CD4-positive, alpha-beta T cell treated with Interleukin-6 for 4 hours (primary cell): ENCODE measurements around the gene DMD.
"Not testable (repeated sequence)": the region's sequence is repeated elsewhere in the genome, so short reads cannot be mapped to it uniquely, and the experiment has no call there.

ENCODE experiments used
- DNase-seq: peaks from one replicate; pipeline ENCODE4 v3.0.0-alpha.2; 2020; ENCODE audit warnings: mixed read lengths

The DMD gene

GRCh38 chrX:32451954-32452695 is 759.2 kb downstream of the DMD start:
- DNase-seq, result no peak

GRCh38 chrX:32448945-32449344 is 762.4 kb downstream of the DMD start:
- no peak for DNase-seq

GRCh38 chrX:32448320-32448719 is 763.0 kb downstream of the DMD start:
- DNase-seq, result peak; percentile 2

DNA sequence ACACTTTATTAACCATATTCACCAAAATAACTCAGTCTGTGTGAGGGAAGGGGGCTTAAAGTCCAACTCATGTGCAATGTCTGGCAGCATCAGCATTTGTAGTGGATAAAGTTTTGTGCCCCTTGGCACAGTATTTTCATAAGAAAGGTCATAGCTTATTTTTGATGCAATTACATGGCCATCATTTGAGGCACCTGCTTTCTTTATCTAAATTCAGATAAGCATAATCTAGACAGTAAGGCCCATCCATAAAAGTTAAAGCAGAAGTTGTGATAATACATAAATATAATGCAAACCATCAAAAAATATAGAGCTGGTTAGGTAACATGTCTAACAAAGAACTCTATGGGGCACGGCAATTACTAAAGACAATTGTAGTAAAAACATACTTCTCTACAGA is 763.7 kb downstream of the DMD start:
- DNase-seq, result no peak

- no peak for DNase-seq
These were observed 767.5 kb downstream of the DMD start for GRCh38 chrX:32443841-32444240.

- DNase-seq, result no peak
These were observed 790.1 kb downstream of the DMD start for GRCh38 chrX:32421266-32421665.

DNA sequence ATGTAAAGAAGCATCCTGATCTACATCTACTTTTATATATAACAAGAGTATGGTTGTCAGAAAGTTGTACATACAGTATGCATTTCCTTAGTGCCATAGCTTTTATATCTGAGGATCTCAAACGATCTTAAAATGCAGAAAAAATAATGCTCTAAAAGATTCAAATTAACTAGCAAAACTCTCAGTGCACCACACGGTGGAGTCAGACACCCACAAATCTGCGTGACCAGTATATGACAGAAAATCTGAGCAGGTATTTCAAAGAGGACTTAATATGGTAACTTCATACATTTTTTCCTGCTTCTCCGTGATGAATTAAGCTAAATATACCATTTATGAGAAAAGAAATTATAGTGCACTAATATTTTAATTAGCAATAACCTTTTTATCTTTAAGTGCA is 803.0 kb downstream of the DMD start:
- DNase-seq, result peak; percentile 20

DNA sequence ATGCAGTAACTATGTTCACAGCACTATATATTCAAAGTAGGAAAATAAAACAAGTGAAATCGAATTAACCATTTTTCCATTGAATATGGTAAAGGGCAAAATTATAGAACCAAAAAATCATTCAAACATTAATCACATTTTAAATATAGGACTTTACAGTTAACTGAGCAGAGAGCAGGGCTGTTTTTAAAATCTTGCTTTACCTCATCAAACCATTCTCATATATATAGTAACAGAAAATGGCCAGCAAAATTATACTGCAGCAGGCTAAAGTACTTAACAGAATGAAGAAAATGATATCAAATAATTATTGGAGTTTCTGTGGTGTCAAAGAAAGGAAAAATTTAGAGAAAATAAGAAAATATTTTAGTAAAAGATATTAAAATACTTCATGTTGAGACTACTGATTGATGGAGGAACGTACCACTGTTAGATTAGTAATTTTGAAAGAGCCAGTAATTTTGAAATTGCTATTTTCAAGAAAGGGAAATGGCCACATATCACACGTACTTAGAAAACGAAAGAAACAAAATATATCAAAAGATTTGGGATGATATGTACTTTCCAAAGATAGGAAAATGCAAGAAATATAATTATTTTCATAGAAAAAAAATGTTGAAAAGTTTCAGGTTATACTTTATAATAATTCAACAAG is 813.7 kb downstream of the DMD start:
- DNase-seq, result no peak

GRCh38 chrX:32395878-32396277 is 815.5 kb downstream of the DMD start:
- DNase-seq, result no peak

DNA sequence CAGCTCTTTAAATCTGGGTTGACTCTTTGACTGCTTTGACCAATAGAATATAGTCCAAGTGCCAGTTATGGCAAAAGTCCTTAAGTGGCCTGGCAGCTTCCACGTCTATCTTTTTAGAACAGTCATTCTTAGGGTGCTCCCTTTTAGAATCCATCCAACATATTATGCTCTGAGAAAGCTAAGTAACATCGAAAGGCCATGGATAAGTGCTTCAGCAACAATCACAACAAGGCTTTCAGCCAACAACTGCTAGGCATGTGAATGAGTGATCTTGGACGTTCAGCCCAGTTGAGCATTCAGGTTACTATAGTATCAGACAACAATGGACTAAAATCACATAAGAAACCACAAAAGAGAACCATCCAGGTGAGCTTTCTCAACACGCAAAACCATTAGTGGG is 818.7 kb downstream of the DMD start:
- no peak for DNase-seq

- DNase-seq, result no peak
These were observed 840.7 kb downstream of the DMD start for GRCh38 chrX:32370456-32371205.

DNA sequence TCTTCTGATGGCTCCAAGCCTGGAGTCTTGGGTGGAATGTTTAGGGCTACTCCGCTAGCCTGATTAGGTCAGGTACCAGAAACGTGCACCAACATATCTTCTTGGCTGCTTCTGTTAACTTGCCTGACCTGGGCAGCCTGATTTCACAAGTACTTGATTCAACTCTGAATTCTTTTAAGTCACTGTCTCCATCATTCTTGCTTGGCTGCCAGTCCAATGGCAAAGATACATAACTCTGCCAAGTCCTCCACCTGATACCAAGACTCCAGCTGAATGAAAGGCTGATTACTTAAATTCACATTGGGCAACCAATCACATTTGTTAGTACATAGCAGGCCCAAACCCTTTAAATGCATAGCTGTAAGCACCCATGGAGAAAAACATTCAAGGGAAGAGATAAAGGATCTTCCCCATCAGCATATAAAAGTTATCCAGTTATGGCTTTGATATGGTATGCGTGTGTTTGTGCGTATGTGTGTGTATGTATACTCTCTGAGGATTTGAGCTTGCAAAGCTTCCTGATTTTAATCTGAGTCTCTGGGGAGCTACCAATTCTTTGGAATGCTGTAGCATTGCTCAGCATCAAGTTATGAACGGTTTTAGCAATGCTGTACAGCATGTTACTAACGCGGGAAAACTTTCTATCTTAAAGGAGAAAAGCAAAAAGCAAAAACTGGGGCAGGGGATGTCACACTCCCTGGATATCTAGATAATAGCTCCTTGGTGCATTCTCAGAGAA is 917.2 kb downstream of the DMD start:
- DNase-seq, result no peak

- DNase-seq, result no peak
These were observed 922.0 kb downstream of the DMD start for GRCh38 chrX:32289356-32289755.

DNA sequence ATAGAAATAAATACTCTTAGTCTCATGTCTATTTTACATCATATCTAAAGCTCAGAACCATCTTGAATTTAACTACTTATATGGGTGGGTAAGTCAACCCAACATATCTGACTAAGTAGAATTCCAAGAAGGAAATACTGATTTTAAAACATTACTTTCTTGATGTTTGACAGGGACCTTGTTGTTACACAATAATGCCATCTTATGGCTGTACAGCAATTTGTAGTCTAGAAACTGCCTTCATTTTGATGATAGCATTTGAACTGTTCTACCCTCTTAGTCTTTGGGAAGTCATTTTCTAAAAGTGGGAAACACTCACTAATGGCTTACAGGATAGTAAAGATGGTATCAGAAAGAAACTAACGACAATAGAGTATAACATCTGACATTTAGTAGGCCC is 929.5 kb downstream of the DMD start:
- no peak for DNase-seq

- DNase-seq, result no peak
These were observed 930.4 kb downstream of the DMD start for GRCh38 chrX:32280921-32281320.

DNA sequence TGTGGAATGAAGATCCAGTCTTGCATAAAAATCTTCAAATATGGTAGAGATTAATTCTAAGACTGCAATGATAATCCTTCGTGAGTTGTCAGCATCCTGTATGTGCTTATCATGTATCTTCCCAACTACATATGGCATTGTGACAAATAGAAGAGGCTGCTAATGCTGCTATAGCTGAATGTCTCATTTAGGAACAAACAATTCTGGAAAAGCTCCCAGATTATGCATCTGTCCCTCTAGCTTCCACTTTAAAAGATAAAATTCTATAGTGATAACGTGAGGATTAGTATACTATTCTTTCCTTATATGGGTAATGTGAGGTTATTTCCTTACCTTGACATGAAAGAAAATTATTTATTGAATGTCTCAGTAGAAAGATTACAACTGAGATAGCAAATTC is 930.9 kb downstream of the DMD start:
- DNase-seq, result no peak

DNA sequence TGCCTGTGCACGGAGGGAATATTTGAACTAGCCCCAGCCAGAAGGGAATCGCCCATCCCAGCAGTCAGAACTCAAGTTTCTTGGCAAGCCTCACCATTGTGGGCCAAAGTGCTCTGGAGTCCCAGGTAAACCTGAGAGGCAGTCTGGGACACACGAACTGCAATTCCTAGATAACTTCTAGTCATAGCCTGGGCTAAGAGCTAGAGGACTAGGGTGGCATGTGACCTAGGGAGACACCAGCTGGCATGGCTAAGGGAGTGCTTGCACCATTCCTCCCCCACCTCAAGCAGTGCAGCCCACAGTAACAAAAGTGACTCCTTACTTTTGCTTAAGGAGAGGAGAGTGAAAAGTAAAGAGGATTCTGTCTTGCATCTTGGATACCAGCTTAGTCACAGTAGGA is 935.2 kb downstream of the DMD start:
- no peak for DNase-seq

DNA sequence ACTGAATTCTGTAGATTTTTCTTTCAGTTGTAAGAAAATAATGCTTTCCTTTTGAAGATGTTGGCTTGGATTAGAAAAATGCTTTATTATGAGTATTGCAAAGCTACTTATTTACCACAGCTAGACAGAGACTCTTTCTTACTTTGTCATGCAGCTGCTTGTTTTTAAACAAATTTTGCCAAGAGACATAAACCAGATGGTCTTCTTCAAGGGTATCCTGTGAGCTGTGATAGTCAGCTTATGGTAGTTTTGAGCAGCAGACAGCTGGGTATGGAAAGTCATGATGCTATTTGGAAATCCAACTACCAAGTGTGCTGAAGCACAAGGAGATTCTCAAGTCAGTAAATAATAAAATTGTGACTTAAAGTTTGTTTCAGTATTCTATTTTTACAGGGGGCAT is 941.5 kb downstream of the DMD start:
- no peak for DNase-seq

GRCh38 chrX:32268207-32268606 is 943.1 kb downstream of the DMD start:
- no peak for DNase-seq

DNA sequence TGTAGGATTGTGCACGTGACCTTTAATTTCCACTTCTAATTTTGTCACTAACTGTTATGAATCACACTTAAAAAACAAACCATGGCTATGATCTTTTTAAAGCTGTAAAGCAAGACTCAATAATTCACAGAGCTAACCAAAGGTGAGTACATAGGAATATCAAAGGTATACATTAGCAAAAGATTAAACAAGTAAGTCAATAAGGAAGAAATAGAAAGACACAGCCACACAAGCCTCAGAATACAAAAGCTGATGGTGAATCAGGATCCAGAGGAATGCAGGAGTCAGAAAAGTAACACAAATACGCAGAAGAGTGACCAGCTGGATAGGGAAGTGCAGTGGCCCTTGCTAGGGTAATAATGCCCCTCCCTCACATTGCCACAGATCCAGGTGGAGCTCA is 943.6 kb downstream of the DMD start:
- no peak for DNase-seq

DNA sequence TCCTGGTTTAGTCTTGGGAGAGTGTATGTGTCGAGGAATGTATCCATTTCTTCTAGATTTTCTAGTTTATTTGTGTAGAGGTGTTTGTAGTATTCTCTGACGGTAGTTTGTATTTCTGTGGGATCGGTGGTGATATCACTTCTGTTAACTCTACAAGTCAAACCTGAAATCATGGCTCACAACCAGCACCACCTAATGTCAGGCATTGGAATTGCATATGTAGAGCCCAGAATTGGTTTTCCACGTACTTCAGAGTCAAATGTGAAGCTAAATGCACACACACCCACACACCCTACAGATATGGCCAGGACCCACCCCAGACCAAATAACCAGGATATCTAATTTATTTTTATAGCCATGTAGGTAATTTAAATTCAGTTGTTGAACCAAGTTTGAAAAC is 964.7 kb downstream of the DMD start:
- DNase-seq, result not testable (repeated sequence)

- no peak for DNase-seq
These were observed 1015.7 kb downstream of the DMD start for GRCh38 chrX:32195611-32196010.

DNA sequence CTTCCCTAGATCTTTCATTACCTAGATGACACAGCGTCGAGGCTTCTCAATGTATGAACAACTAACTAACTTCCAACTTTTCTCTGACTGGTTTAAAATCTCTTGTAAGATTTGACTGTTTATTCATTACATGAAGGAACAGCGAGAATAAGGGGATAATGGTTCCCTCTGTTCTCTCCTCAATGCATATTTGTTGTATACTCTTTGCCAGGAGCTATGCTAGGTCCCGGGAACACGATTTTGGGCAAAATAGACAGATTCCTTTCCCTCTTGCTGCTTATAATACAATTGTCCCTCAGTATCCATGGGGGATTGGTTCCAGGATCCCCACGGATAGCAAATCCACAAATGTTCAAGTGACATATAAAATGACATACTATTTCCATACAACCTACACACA is 1020.0 kb downstream of the DMD start:
- DNase-seq, result no peak
